ENCODE data around the gene INAFM2. TPM values are rescaled to one million over a fixed set of nuclear protein-coding genes. Genes with fewer than 3 reads are reported as not detected.
A peak's percentile ranks its signal among the peaks of the same experiment; 100 is the strongest.

Gene INAFM2
- total RNA-seq, 1 experiment from 2014 or later, result 15.5 TPM

GRCh38 chr15:40342416-40343320, 19.2 kb downstream of the INAFM2 start:
- DNase-seq (ENCODE audit: low read depth), result peak; percentile 60

DNA sequence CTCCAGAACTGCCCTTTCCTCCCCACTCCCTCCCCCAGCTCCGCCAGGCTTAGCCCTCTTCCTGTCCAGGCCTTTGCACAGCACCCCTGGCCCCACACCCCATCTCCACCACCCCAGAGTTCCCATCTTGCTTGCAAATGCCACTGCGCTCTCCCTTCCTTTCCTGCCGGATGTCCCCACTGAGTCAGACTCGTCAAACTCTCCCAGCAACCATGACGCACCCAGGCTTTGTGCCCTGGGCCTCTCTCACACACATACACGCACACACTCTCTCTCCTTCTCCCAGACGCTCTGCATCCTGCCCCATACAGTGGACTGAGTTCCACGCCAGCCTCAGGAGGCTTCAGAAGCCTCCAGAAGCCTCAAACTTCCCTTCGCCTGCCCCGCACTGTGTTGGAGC, 20.0 kb downstream of the INAFM2 start:
- peak; percentile 96 for DNase-seq (ENCODE audit: low read depth)

DNA sequence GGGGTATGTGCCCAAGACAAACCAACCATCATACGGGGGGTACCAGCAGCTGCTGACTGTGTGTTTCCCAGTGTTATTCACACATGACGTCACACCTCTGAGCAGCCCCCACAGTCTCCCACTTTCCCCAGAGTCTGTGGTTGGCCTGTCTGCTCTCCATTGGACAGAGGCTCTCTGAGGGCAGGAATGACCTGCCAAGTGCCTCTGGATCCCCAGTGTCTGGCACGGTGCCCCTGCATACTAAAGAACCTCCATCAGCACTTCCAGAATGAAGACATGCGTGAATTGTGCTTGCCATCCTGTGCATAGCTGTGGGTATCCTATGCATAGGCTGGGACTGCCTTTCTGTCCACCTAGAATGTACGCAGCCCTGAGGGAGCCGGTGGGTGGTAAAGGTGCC, 20.7 kb downstream of the INAFM2 start:
- DNase-seq (ENCODE audit: low read depth), result peak; percentile 59

DNA sequence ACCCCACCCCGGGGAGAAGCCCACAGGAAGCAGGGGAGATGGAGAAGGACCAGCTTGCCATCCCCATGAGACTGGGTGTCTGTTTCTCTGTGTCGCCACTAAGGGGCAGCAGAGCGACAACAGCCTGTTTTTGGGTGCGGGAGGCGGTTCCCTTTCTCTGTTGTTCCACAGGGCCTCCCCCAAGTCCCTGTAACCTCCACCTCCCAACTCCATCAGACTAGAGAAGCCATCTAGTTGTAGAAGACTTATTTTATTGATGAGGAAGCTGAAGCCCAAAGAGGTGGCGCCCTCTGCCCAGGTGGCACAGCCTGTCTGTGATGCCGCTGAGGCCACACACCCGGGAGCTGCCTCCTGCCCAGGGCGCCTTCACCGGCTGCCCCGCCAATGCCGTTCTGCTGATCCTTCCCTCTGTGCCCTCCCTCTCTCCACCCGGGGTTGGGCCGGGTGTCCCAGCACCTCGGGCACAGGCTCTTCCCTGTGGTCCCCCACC, 21.2 kb downstream of the INAFM2 start:
- DNase-seq (ENCODE audit: low read depth), result peak; percentile 69

DNA sequence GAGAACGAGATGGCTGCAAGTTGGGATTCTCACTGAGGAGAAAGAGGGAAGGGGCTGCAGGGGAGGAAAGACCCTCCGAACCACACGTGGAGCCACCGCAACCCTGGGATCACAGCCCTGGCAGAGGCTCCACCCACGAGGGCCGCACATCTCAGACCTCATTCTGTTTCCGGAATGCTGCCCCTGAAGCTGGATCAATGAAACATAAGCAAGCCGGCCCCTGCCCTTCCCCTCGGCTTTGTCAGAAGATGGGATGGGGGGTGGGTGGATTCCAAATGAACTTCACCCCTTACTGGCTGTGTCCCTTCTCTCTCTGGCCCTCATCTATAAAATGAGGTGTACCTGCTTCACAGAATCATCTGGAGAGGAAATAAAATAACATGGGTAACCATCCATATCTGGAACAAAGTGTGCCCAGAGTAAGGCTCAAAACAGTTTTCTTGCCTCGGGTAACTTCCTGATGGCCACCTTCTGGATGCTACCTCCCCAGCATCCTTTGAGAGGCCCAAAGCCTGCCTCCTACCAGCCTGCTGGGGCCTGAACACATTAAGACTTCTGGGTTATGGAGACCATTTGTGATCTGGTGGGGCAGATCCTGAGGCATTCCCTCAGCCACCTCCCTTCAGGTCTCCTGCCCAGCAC, 21.9 kb downstream of the INAFM2 start:
- DNase-seq (ENCODE audit: low read depth), result no peak

GRCh38 chr15:40345867-40346578, 22.5 kb downstream of the INAFM2 start:
- DNase-seq (ENCODE audit: low read depth), result no peak

DNA sequence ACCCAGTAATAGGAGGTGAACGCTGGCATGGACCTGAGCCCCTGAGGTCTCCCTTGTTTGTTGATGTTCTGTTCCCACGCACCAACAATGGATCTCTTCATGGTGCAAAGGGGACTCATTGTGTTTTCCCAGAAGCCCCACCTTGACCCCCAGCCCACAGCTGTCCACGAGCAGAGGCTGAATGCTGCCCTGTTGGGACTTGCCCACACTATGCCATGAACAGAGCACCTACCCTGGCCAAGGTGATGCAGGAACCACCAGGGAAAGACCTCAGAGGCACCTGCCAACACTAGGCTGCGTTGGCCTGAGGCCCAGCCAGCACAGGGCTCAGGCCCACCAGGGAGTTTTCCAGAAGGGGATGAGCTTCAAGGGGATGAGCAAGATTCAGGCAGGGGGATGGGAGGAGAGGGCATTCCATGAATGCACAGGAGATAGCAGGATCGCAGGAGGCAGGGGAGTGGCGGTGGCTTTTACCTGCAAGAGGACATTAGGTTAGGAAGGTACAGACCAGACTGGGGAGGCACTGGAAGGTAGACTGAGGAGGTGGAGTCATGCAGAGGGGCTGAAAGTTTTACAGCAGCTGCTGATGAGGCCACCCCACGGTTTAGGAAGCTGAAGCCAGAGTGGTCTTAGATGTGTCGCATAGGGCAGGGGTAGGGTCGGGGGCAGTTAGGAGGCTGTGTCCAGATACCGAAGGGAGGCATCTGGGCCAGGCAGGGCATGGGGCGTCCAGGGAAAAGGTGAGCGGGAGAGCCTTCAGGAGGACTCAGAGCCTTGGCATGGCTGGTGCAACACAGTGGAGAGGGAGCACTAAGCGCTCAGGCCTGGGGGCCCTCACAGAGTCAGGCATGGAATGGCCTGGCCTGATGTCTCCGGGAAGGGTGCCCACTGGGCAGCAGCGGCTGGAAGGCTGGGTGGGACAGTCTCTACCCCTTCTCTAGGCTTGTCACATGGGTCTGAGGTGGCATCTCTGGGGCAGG, 23.4 kb downstream of the INAFM2 start:
- DNase-seq (ENCODE audit: low read depth), result no peak

- DNase-seq (ENCODE audit: low read depth), result no peak
These were observed 24.3 kb downstream of the INAFM2 start for GRCh38 chr15:40347559-40348473.

DNA sequence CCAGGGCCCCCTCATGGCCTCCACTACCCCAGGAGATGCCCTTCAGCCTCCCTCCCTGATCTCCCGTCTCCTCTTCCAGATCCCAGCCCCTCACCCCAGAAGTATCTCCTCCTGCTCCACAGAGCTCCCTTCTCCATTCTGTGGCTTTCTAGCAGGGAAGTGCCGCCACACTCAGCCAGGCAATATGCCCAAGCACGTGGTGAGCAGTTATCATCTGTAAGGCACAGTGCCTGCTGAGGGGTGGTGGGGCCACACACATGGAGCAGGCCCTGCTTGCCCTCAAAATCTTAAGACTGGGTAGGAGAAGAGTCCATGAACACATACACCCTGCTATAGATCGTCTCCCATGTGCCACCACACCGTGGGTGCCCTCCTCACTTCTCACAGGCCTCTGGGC, 25.0 kb downstream of the INAFM2 start:
- no peak for DNase-seq (ENCODE audit: low read depth)

GRCh38 chr15:40349163-40349562, 25.7 kb downstream of the INAFM2 start:
- DNase-seq (ENCODE audit: low read depth), result no peak

- no peak for DNase-seq (ENCODE audit: low read depth)
These were observed 28.9 kb downstream of the INAFM2 start for GRCh38 chr15:40352281-40352901.

DNA sequence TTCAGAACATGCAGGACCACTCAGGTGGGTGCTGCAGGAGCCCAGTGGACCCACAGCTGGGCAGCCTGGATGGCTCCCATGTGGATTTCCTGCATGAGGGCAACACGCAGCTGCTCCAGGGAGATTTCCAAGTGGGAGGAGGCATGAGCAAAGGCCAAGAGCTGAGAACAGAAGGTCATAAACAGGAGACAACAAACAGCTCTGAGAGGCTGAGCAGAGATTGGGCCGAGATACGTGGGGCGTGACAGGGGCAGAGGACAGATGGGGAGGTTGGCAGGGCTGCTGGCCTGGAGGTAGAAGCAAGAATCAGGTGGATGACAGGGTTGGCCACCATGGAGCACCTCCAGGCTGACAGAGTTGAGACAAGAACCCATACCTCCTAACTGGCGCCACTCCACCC, 30.2 kb downstream of the INAFM2 start:
- DNase-seq (ENCODE audit: low read depth), result no peak

DNA sequence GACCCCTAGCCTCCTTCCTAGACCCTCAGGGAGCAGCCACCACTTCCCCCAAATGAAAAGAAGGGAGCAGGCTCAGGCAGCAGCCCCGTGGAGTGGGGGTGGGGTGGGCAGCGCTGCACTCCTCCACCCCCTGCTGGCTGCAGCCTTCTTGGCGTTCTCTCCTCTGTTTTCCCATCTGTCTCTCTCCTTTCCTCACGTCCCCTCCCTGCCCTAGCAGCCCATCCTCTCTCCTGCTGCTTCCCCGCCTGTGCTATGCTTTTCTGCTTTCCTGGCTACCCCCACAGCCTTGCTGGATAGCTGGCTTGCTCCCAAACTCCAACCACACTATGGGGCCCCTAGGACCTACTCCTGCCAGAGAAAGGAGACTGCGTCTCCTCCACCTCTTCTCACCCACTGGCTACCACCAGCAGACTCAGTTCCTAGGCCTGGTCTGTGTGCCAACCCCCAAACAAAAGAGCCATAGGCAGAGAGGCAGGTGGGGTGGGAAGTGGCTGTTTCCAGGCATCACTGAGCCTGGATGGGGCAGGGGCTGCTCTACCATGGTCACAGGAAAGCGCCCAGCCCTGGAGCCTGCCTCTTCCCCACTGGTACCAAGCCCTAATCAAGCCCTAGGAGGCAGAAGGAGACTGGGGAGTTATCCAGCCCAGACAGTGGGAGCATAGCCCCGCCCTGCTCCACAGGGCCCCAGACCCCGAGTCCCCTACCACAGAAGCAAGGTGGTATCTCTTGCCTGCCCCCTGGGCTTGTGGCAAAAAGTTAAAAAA, 31.1 kb downstream of the INAFM2 start:
- peak; percentile 57 for DNase-seq (ENCODE audit: low read depth)

- DNase-seq (ENCODE audit: low read depth), result no peak
These were observed 32.6 kb downstream of the INAFM2 start for GRCh38 chr15:40355976-40356585.

GRCh38 chr15:40357246-40357645, 33.8 kb downstream of the INAFM2 start:
- DNase-seq (ENCODE audit: low read depth), result no peak

DNA sequence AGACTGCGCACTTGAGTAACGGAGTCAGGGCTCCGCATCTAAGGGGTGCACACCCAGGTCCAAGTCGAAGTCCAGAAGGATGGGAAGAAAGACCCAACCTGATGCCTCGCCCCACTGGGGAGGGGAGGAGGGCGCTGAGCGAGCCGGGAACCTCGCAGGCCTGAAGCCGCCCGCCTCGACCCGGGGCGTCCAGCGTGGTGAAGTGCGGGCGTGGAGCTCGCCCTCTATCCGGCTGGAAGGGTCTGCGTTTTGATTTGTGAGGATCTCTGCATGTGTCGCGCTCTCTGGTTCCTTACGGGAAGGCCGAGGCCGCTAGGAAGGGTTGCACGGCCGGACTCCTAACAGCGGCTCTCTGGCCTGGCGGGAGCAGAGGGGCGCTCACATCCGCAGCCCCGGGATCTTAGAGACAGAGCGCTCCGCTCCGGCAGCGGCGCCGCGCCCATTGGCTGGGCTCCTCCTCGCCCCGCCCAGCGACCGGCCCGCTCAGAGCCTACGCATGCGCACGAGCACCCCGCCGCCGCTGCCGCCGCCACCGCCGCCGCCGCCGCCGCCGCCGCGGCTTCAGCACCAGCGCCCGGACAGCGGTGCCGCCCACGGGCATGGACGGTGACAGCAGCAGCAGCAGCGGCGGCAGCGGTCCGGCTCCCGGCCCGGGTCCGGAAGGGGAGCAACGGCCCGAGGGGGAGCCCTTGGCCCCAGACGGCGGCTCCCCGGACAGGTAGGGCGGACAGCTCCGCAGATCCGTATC, 34.4 kb downstream of the INAFM2 start, which contains the start of gene DISP2:
TSS of gene DISP2 (plus strand) at position 497 of the 748 bp plus-strand sequence. CDS start at position 600, 103 bp downstream.
- peak; percentile 92 for DNase-seq (ENCODE audit: low read depth)
